K562 (cell line): Measurements from ENCODE around the gene COL15A1. TPM values are rescaled to one million over a fixed set of nuclear protein-coding genes. Genes with fewer than 3 reads are reported as not detected.

Experiments
- BRCA1 ChIP-seq, 2 experiments: fragments of 450-650 bp in 1 of 2; sonication (generic) in 1 of 2; formaldehyde crosslinking in 1 of 2; IDR thresholded peaks; 2 replicates each; pipeline versions ENCODE4 v1.5.0 to v1.6.1; 2017 to 2020; ENCODE audit warnings: mild to moderate bottlenecking in 1 of 2, missing genetic modification reagents in 1 of 2
- BRF1 ChIP-seq: IDR thresholded peaks from 3 replicates; pipeline ENCODE4 v1.6.1; 2011; ENCODE audit warnings: borderline replicate concordance, mild to moderate bottlenecking; ENCODE audit not compliant: insufficient read length; ENCODE audit errors: extremely low read depth
- CEBPG ChIP-seq, 3 experiments: fragments of 200-800 bp in 1 of 3; sonication (Bioruptor generic) in 1 of 3; sonication (generic) in 1 of 3; formaldehyde crosslinking in 1 of 3; IDR thresholded peaks in 2 of 3; conservative IDR thresholded peaks in 1 of 3; 2 replicates each; pipeline versions ENCODE4 v1.6.1 to v1.8.0; 2016 to 2022; ENCODE audit warnings: missing compliant biosample characterization in 2 of 3, missing genetic modification characterization in 2 of 3, mild to moderate bottlenecking in 1 of 3, missing genetic modification reagents in 1 of 3
- CSDE1 ChIP-seq, 2 experiments: fragments of 450-650 bp; IDR thresholded peaks; 2 replicates each; pipeline ENCODE4 v1.6.1; 2016; ENCODE audit warnings: mild to moderate bottlenecking in 1 of 2
- ESRRB ChIP-seq: fragments of 250-450 bp; sonication (Bioruptor Pico); IDR thresholded peaks from 2 replicates; pipeline ENCODE4 v1.5.0; 2020; ENCODE audit warnings: mild to moderate bottlenecking, moderate library complexity, borderline replicate concordance
- FOXJ3 ChIP-seq: sonication (generic); formaldehyde crosslinking; IDR thresholded peaks from 2 replicates; pipeline ENCODE4 v1.4.0; 2020; ENCODE audit warnings: mild to moderate bottlenecking, missing genetic modification reagents
- HCFC1 ChIP-seq: IDR thresholded peaks from 2 replicates; pipeline ENCODE4 v1.6.1; 2012; ENCODE audit warnings: low read depth, low read length, improper control_type of control experiment
- HIVEP1 ChIP-seq: fragments of 250-450 bp; sonication (Bioruptor Pico); IDR thresholded peaks from 2 replicates; pipeline ENCODE4 v1.4.0; 2020; ENCODE audit warnings: mild to moderate bottlenecking
- JUND ChIP-seq, 2 experiments: IDR thresholded peaks; 2 replicates in 1 of 2; 3 replicates in 1 of 2; pipeline ENCODE4 v1.6.1; 2011; ENCODE audit warnings: borderline replicate concordance in 2 of 2, low read depth in 2 of 2, low read length in 2 of 2, improper control_type of control experiment in 1 of 2, missing biosample characterization in 1 of 2, missing genetic modification characterization in 1 of 2, missing genetic modification reagents in 1 of 2
- KDM5B ChIP-seq: fragments of 200-600 bp; sonication (generic); IDR thresholded peaks from 2 replicates; pipeline ENCODE4 v1.6.1; 2012; ENCODE audit warnings: low read depth, mild to moderate bottlenecking, moderate library complexity, low read length, control low read depth, inconsistent platforms; ENCODE audit not compliant: insufficient replicate concordance
- MTA1 ChIP-seq: fragments of 450-650 bp; IDR thresholded peaks from 2 replicates; pipeline ENCODE4 v1.6.1; 2017; ENCODE audit warnings: borderline replicate concordance
- NFE2L1 ChIP-seq: fragments of 450-650 bp; IDR thresholded peaks from 2 replicates; pipeline ENCODE4 v1.6.1; 2016; ENCODE audit warnings: missing genetic modification characterization, low read depth, mild to moderate bottlenecking, missing compliant biosample characterization, moderate library complexity, borderline replicate concordance
- RBM25 ChIP-seq: fragments of 200-400 bp; formaldehyde crosslinking; IDR thresholded peaks from 2 replicates; pipeline ENCODE4 v1.6.1; 2018; ENCODE audit warnings: low read length, low read depth, moderate library complexity; ENCODE audit not compliant: severe bottlenecking
- SMARCE1 ChIP-seq: fragments of 450-650 bp; IDR thresholded peaks from 2 replicates; pipeline ENCODE4 v1.7.1; 2016; ENCODE audit warnings: mild to moderate bottlenecking
- SRSF1 ChIP-seq: fragments of 200-400 bp; formaldehyde crosslinking; IDR thresholded peaks from 2 replicates; pipeline ENCODE4 v1.6.1; 2017; ENCODE audit warnings: mild to moderate bottlenecking, low read depth, low read length, moderate library complexity
- TAF7 ChIP-seq: fragments of 450-650 bp; IDR thresholded peaks from 2 replicates; pipeline ENCODE4 v1.6.1; 2016; ENCODE audit warnings: missing genetic modification characterization, missing compliant biosample characterization
- TBL1XR1 ChIP-seq, 2 experiments: IDR thresholded peaks; 2 replicates each; pipeline ENCODE4 v1.6.1; 2012; ENCODE audit warnings: improper control_type of control experiment in 2 of 2, low read length in 2 of 2, mild to moderate bottlenecking in 1 of 2
- XRCC4 ChIP-seq: IDR thresholded peaks from one replicate; pipeline ENCODE4 v1.6.1; 2011; ENCODE audit not compliant: insufficient read depth, insufficient read length; ENCODE audit errors: extremely low read depth
- ZKSCAN8 ChIP-seq: fragments of 200-800 bp; sonication (Bioruptor generic); IDR thresholded peaks from 2 replicates; pipeline ENCODE4 v1.6.1; 2016; ENCODE audit warnings: missing genetic modification characterization, missing compliant biosample characterization
- ZNF174 ChIP-seq: fragments of 250-450 bp; sonication (Bioruptor Pico); IDR thresholded peaks from 2 replicates; pipeline ENCODE4 v1.4.0; 2020; ENCODE audit warnings: mild to moderate bottlenecking
- ZNF311 ChIP-seq: fragments of 250-450 bp; sonication (Bioruptor Pico); IDR thresholded peaks from 2 replicates; pipeline ENCODE4 v1.4.0; 2020; ENCODE audit warnings: mild to moderate bottlenecking, moderate library complexity
- ZNF384 ChIP-seq: IDR thresholded peaks from 2 replicates; pipeline ENCODE4 v1.6.1; 2012; ENCODE audit warnings: low read depth, low read length, improper control_type of control experiment
- polyA plus RNA-seq, 8 experiments: library from polyadenylated mRNA; depleted of rRNA in 4 of 8; stranded (reverse) in 5 of 8; unstranded in 3 of 8; fragments of >200 nt; fragmentation: Nextera tagmentation in 2 of 8; fragmentation: Illumina TruSeq in 1 of 8; extraction: Ambion mirVana in 2 of 8; extraction: Trizol in 1 of 8; gene quantifications; 2 replicates each; pipeline versions ENCODE4 v1.2.1 to v1.2.3, GENCODE V29; 2011 to 2014; ENCODE audit warnings: inconsistent platforms in 1 of 8, missing spikeins in 1 of 8
- total RNA-seq, 7 experiments: library from RNA; depleted of rRNA in 6 of 7; stranded (reverse); fragments of >200 nt in 6 of 7; fragmentation: Illumina TruSeq in 2 of 7; extraction: Trizol in 2 of 7; gene quantifications; 2 replicates each; pipeline versions ENCODE4 v1.2.1 to v1.2.3, GENCODE V29; 2011 to 2021; ENCODE audit warnings: low replicate concordance in 1 of 7
- TF ChIP-seq, protein P1 (sequence below): IDR thresholded peaks from 3 replicates; pipeline ENCODE4 v1.6.1; 2011; ENCODE audit warnings: borderline replicate concordance, mild to moderate bottlenecking; ENCODE audit not compliant: insufficient read length, insufficient read depth
- TF ChIP-seq, protein P2 (sequence below), 3 experiments: fragments of 200-800 bp in 1 of 3; fragments of 250-450 bp in 1 of 3; fragments of 450-650 bp in 1 of 3; sonication (Bioruptor Pico) in 1 of 3; sonication (Bioruptor generic) in 1 of 3; formaldehyde crosslinking in 1 of 3; IDR thresholded peaks; 2 replicates each; pipeline versions ENCODE4 v1.6.1 to v1.8.0; 2016 to 2022; ENCODE audit warnings: mild to moderate bottlenecking in 2 of 3, missing genetic modification characterization in 2 of 3, missing compliant biosample characterization in 1 of 3, moderate library complexity in 1 of 3

The COL15A1 gene
- total and polyA plus RNA-seq, 9 of the 15 experiments (the other 6 are each of a cell fraction or from before 2014, with no cell fraction given), result 0.46 to 5.1 (median 2.6) TPM

DNA sequence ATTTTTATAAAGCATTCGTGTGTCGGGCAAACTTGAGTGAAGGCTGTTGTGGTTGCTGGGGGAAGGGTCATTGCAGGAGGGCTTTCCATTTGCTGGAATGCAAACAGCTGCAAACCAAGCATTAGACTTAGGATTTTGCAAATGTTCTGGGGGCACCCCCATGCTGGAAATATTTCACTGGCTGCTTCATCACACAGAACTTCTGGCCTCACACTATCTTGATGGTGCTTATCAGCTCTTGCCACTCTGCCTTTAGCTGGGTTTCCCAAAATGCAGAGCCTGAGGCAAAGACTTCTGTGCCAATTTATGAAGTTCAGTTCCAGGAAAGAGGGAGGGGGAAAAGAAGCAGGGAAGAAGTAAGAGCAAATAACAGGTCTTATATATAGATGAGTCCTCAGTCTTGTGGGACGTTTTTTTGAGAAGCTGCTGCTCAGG is 8.6 kb upstream of the COL15A1 start (continued):
- TF ChIP-seq JUND (IDR thresholded peaks at IDR 0.05; ENCODE audit: borderline replicate concordance, low read depth, low read length), result 0 out of 2 replicates have a peak, but pooled peaks have one; percentile 27
- TF ChIP-seq JUND (tag; IDR thresholded peaks at IDR 0.05; ENCODE audit: borderline replicate concordance, low read depth, low read length), result no peak; the same call in 2 of the 3 replicates
- TF ChIP-seq HIVEP1, result peak; percentile 63; the same call in 1 of the 2 replicates
- TF ChIP-seq XRCC4, result no peak
- TF ChIP-seq NFE2L1 (tag), result no peak
- no peak for TF ChIP-seq FOXJ3 (CRISPR knock-in tag)
- no peak for TF ChIP-seq CSDE1 (IDR thresholded peaks at IDR 0.05)
- TF ChIP-seq, protein P1, sequence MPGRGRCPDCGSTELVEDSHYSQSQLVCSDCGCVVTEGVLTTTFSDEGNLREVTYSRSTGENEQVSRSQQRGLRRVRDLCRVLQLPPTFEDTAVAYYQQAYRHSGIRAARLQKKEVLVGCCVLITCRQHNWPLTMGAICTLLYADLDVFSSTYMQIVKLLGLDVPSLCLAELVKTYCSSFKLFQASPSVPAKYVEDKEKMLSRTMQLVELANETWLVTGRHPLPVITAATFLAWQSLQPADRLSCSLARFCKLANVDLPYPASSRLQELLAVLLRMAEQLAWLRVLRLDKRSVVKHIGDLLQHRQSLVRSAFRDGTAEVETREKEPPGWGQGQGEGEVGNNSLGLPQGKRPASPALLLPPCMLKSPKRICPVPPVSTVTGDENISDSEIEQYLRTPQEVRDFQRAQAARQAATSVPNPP, result no peak
- TF ChIP-seq, protein P2, sequence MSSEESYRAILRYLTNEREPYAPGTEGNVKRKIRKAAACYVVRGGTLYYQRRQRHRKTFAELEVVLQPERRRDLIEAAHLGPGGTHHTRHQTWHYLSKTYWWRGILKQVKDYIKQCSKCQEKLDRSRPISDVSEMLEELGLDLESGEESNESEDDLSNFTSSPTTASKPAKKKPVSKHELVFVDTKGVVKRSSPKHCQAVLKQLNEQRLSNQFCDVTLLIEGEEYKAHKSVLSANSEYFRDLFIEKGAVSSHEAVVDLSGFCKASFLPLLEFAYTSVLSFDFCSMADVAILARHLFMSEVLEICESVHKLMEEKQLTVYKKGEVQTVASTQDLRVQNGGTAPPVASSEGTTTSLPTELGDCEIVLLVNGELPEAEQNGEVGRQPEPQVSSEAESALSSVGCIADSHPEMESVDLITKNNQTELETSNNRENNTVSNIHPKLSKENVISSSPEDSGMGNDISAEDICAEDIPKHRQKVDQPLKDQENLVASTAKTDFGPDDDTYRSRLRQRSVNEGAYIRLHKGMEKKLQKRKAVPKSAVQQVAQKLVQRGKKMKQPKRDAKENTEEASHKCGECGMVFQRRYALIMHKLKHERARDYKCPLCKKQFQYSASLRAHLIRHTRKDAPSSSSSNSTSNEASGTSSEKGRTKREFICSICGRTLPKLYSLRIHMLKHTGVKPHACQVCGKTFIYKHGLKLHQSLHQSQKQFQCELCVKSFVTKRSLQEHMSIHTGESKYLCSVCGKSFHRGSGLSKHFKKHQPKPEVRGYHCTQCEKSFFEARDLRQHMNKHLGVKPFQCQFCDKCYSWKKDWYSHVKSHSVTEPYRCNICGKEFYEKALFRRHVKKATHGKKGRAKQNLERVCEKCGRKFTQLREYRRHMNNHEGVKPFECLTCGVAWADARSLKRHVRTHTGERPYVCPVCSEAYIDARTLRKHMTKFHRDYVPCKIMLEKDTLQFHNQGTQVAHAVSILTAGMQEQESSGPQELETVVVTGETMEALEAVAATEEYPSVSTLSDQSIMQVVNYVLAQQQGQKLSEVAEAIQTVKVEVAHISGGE (CRISPR knock-in tag; IDR thresholded peaks at IDR 0.05), result no peak
- TF ChIP-seq TBL1XR1 (IDR thresholded peaks at IDR 0.05; ENCODE audit: low read length in 2 of 2), result no peak
- no peak for TF ChIP-seq BRF1
- TF ChIP-seq SMARCE1, result peak; percentile 80
- TF ChIP-seq CEBPG (CRISPR knock-in tag; IDR thresholded peaks at IDR 0.05), result no peak
- TF ChIP-seq CEBPG (tag; conservative IDR thresholded peaks at IDR 0.05 in 1 of 2, IDR thresholded peaks at IDR 0.05 in 1 of 2), result no peak
- TF ChIP-seq BRCA1 (IDR thresholded peaks at IDR 0.05), result no peak
- no peak for TF ChIP-seq BRCA1 (CRISPR knock-in tag; IDR thresholded peaks at IDR 0.05)
- no peak for TF ChIP-seq SRSF1
- no peak for TF ChIP-seq RBM25
- TF ChIP-seq KDM5B, result no peak
- TF ChIP-seq HCFC1, result no peak
- no peak for TF ChIP-seq ZNF174
- TF ChIP-seq MTA1, result peak; percentile 73; the same call in 1 of the 2 replicates
- TF ChIP-seq TAF7, result no peak
- TF ChIP-seq ESRRB, result no peak
- no peak for TF ChIP-seq ZNF384
- TF ChIP-seq ZKSCAN8 (CRISPR knock-in tag), result no peak
- no peak for TF ChIP-seq ZNF311
